Hematopoietic multipotent progenitor cell treated with erythropoietin and hydrocortisone succinate and interleukin-3 and kit ligand, for 4 days (in vitro differentiated cells): Measurements from ENCODE around the gene POU2F1.

ENCODE experiments used
- DNase-seq: peaks from one replicate; pipeline ENCODE4 v3.0.0-alpha.2; 2015

Gene POU2F1

DNA sequence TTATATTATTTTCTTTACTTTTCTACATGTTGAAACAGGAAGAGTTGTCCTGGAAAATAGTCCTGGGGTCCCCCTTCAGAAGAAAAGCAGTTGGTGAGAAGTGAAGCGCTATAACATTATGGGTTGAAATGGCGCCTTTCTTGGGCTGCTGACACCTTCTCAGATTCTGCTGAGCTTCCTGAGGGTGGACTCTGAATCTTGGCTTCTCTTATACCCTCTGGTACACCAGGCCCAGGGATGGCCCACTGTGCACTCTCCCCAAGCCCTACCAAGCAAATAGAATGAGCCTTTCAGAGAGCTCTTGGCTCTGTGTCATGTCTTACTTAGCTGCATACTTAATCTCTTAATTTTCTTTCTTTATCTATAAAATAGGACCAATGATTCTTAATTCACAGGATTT is 255.4 kb downstream of the POU2F1 start:
- no peak for DNase-seq
